GM12878 (cell line): ENCODE results near the gene HLA-F. TPM values are rescaled to one million over a fixed set of nuclear protein-coding genes. Genes with fewer than 3 reads are reported as not detected.

Experiments used
- ATAC-seq: fragments of 200-7000 bp; cut with Tn5 transposase; 3 replicates; pipeline ENCODE4 v1.9.1; 2020; ENCODE audit warnings: mild to moderate bottlenecking, moderate library complexity
- BruUV-seq: library from RNA; stranded (reverse); fragments of 400-500 nt; replicated peaks from 2 replicates; lab custom pipeline; 2021; lab: Mats Ljungman, UMichigan
- CTCF ChIA-PET: fragments of 300-600 bp; sonication (Branson Sonifier 250); formaldehyde crosslinking; extraction: SDS; loops from one replicate; lab custom pipeline; 2021; ENCODE audit warnings: inconsistent platforms; lab: Yijun Ruan, JAX
- POLR2A ChIA-PET: fragments of 350-600 bp; formaldehyde crosslinking; extraction: SDS; loops from one replicate; lab custom pipeline; 2021; ENCODE audit warnings: inconsistent platforms; lab: Charles Lee
- RAD21 ChIA-PET: fragments of 300-600 bp; sonication (Branson Sonifier 250); formaldehyde crosslinking; loops from one replicate; lab custom pipeline; 2023; ENCODE audit warnings: antibody characterized with exemption; ENCODE audit not compliant: unreplicated experiment; lab: Charles Lee
- SMC1A ChIA-PET: fragments of 300-600 bp; sonication (Branson Sonifier 250); formaldehyde crosslinking; loops from one replicate; lab custom pipeline; 2023; ENCODE audit not compliant: unreplicated experiment, uncharacterized antibody; lab: Charles Lee
- DNase-seq: peaks from one replicate; pipeline ENCODE4 v3.0.0-alpha.2; 2011; ENCODE audit warnings: low read depth, low spot score
- FAIRE-seq: peaks from 3 replicates; lab custom pipeline; 2011; peaks lifted over from hg19 to GRCh38; lab: Jason Lieb, UNC
- H2AFZ ChIP-seq: 2 replicates; pipeline ENCODE4 v1.6.0; 2011; ENCODE audit warnings: low read depth, low read length, control low read depth; ENCODE audit not compliant: control insufficient read depth
- H3K27ac ChIP-seq: 2 replicates; pipeline ENCODE4 v1.5.1; 2011; ENCODE audit warnings: control low read depth; ENCODE audit not compliant: control insufficient read depth, insufficient read depth
- H3K27me3 ChIP-seq, 2 experiments: replicated peaks in 1 of 2; 2 replicates each; pipeline versions ENCODE4 v1.6.0 to v1.6.1; 2011; ENCODE audit warnings: low read length in 1 of 2; ENCODE audit not compliant: control insufficient read depth in 2 of 2, insufficient read depth in 2 of 2
- H3K36me3 ChIP-seq, 2 experiments: 2 replicates each; pipeline ENCODE4 v1.5.1; 2011; ENCODE audit warnings: low read length in 1 of 2; ENCODE audit not compliant: control insufficient read depth in 2 of 2, insufficient read depth in 2 of 2
- H3K4me1 ChIP-seq: 2 replicates; pipeline ENCODE4 v1.6.1; 2011; ENCODE audit warnings: mild to moderate bottlenecking, low read length, moderate library complexity, mixed read lengths; ENCODE audit not compliant: control insufficient read depth, insufficient read depth
- H3K4me2 ChIP-seq: 2 replicates; pipeline ENCODE4 v1.6.0; 2011; ENCODE audit warnings: control low read depth; ENCODE audit not compliant: control insufficient read depth, insufficient read depth
- H3K4me3 ChIP-seq: fragments of 200-600 bp; sonication (generic); 2 replicates; pipeline ENCODE4 v1.5.1; 2016
- H3K79me2 ChIP-seq: 2 replicates; pipeline ENCODE4 v1.6.0; 2011; ENCODE audit warnings: low read length; ENCODE audit not compliant: control insufficient read depth, insufficient read depth
- H3K9ac ChIP-seq: 2 replicates; pipeline ENCODE4 v1.8.0; 2011; ENCODE audit warnings: low read length, control low read depth, mixed read lengths; ENCODE audit not compliant: control insufficient read depth, insufficient read depth
- H3K9me3 ChIP-seq: replicated peaks from 3 replicates; pipeline ENCODE4 v1.5.1; 2011; ENCODE audit warnings: mild to moderate bottlenecking, low read length; ENCODE audit not compliant: control insufficient read depth, insufficient read depth
- H4K20me1 ChIP-seq: 2 replicates; pipeline ENCODE4 v1.6.0; 2011; ENCODE audit not compliant: control insufficient read depth, insufficient read depth
- BHLHE40 ChIP-seq, 2 experiments: fragments of 450-650 bp in 1 of 2; IDR thresholded peaks; 2 replicates each; pipeline ENCODE4 v1.6.1; 2011 to 2017; ENCODE audit warnings: low read depth in 2 of 2, borderline replicate concordance in 1 of 2, improper control_type of control experiment in 1 of 2, low read length in 1 of 2, mild to moderate bottlenecking in 1 of 2
- BRCA1 ChIP-seq: IDR thresholded peaks from 2 replicates; pipeline ENCODE4 v1.6.1; 2011; ENCODE audit warnings: low read depth, low read length, improper control_type of control experiment
- CHD2 ChIP-seq: IDR thresholded peaks from 2 replicates; pipeline ENCODE4 v1.6.1; 2011; ENCODE audit warnings: low read depth, low read length, improper control_type of control experiment, borderline replicate concordance
- CREB1 ChIP-seq: IDR thresholded peaks from 2 replicates; pipeline ENCODE4 v1.6.1; 2012; ENCODE audit warnings: low read depth, mild to moderate bottlenecking, inconsistent platforms
- CTCF ChIP-seq, 3 experiments: IDR thresholded peaks in 2 of 3; conservative IDR thresholded peaks in 1 of 3; 2 replicates each; pipeline ENCODE4 v1.5.1; 2011; ENCODE audit warnings: low read depth in 3 of 3, low read length in 3 of 3, mild to moderate bottlenecking in 3 of 3, control low read depth in 2 of 3, moderate library complexity in 2 of 3, inconsistent platforms in 1 of 3, mixed read lengths in 1 of 3; ENCODE audit not compliant: control insufficient read depth in 2 of 3, insufficient read depth in 1 of 3; ENCODE audit errors: extremely low read depth in 1 of 3
- GATAD2B ChIP-seq: fragments of 450-650 bp; conservative IDR thresholded peaks from 2 replicates; pipeline ENCODE4 v1.6.1; 2017; ENCODE audit warnings: low read depth, mild to moderate bottlenecking, moderate library complexity
- NBN ChIP-seq: fragments of 450-650 bp; IDR thresholded peaks from 2 replicates; pipeline ENCODE4 v1.6.1; 2016
- NFYB ChIP-seq: IDR thresholded peaks from 2 replicates; pipeline ENCODE4 v1.6.1; 2011; ENCODE audit warnings: low read depth, mild to moderate bottlenecking, low read length, improper control_type of control experiment, moderate library complexity; ENCODE audit not compliant: insufficient read depth
- PKNOX1 ChIP-seq: fragments of 450-650 bp; IDR thresholded peaks from 2 replicates; pipeline ENCODE4 v1.6.1; 2016; ENCODE audit warnings: mild to moderate bottlenecking
- POLR2A ChIP-seq: IDR thresholded peaks from 2 replicates; pipeline ENCODE4 v1.6.1; 2011; ENCODE audit warnings: low read depth, mild to moderate bottlenecking, low read length
- RFX5 ChIP-seq: IDR thresholded peaks from 2 replicates; pipeline ENCODE4 v1.6.1; 2011; ENCODE audit warnings: low read depth, low read length, improper control_type of control experiment
- SMARCA5 ChIP-seq: fragments of 450-650 bp; IDR thresholded peaks from 2 replicates; pipeline ENCODE4 v1.6.1; 2017; ENCODE audit warnings: mild to moderate bottlenecking
- ZNF207 ChIP-seq: fragments of 450-650 bp; IDR thresholded peaks from 2 replicates; pipeline ENCODE4 v1.6.1; 2014; ENCODE audit warnings: antibody characterized with exemption, mild to moderate bottlenecking, borderline replicate concordance
- ZNF687 ChIP-seq: fragments of 450-650 bp; IDR thresholded peaks from 2 replicates; pipeline ENCODE4 v1.6.1; 2017; ENCODE audit warnings: mild to moderate bottlenecking, moderate library complexity
- WGBS: methylation state at CpG from one replicate; pipeline ENCODE4 v1.1.6; 2016; ENCODE audit warnings: low lambda C conversion rate; ENCODE audit not compliant: insufficient replicate concordance, insufficient coverage; ENCODE audit errors: missing lambda C conversion rate; 5-methylcytosine and 5-hydroxymethylcytosine counted together
- in situ Hi-C: fragments of 300-500 bp; cut with MboI; formaldehyde crosslinking; loops from 9 replicates; pipeline ENCODE4 v1.14.3; 2018; ENCODE audit warnings: mixed read lengths
- intact Hi-C: fragments of 100-400 bp; cut with micrococcal nuclease; formaldehyde crosslinking; loops from one replicate; pipeline ENCODE4 v1.14.2; 2022; ENCODE audit not compliant: unreplicated experiment
- polyA plus RNA-seq, 11 experiments: library from polyadenylated mRNA; depleted of rRNA in 4 of 11; unstranded in 6 of 11; stranded (reverse) in 5 of 11; fragments of >200 nt; fragmentation: Nextera tagmentation in 4 of 11; fragmentation: Illumina TruSeq in 1 of 11; extraction: Ambion mirVana in 4 of 11; extraction: Trizol in 1 of 11; gene quantifications; 1 replicate in 1 of 11; 2 replicates in 10 of 11; pipeline versions ENCODE4 v1.2.1 to v1.2.3, GENCODE V29; 2011 to 2016; ENCODE audit warnings: inconsistent platforms in 2 of 11, missing spikeins in 2 of 11, low read depth in 1 of 11
- total RNA-seq, 4 experiments: library from RNA; depleted of rRNA in 3 of 4; stranded (reverse); fragments of >200 nt in 3 of 4; fragmentation: Illumina TruSeq in 1 of 4; extraction: Trizol in 1 of 4; gene quantifications; 2 replicates each; pipeline versions ENCODE4 v1.2.1 to v1.2.3, GENCODE V29; 2013 to 2021

The HLA-F gene
- total and polyA plus RNA-seq, 10 of the 15 experiments (the other 5 are each of a cell fraction or from before 2014, with no cell fraction given), result 30.1 to 342 (median 145) TPM

- H3K9ac ChIP-seq, result peak overlapping the region; percentile 16; the same call in 1 of the 2 replicates
- BruUV-seq, result no TSS peak
- H3K27me3 ChIP-seq, result no peaks in the 10 kb centered on the region
- peaks cover 5% of the 10 kb centered on the region for H3K79me2 ChIP-seq
- ChIA-PET SMC1A (interaction anchor here (0.6 to 2.9 kb wide), 17 partner anchors 9 to 265 kb away, joined by 3 to 17 read pairs (median 4); no protein-coding TSS in a partner anchor), CTCF (interaction anchor here (0.6 to 8.7 kb wide), 17 partner anchors 10 to 1293 kb away, joined by 3 to 117 read pairs (median 5); partner anchors contain the start of gene POLR1H), RAD21 (interaction anchor here (0.7 to 2.9 kb wide), 12 partner anchors 10 to 101 kb away, joined by 3 to 11 read pairs (median 4); no protein-coding TSS in a partner anchor), POLR2A (interaction anchor here (0.7 to 1.5 kb wide), 12 partner anchors 11 to 294 kb away, joined by 3 to 6 read pairs (median 4); no protein-coding TSS in a partner anchor)
- intact Hi-C loops (no loop called here), in situ Hi-C loops (no loop called here)
- peak overlapping the region; percentile 31 for H2AFZ ChIP-seq
- peaks cover 10% of the 10 kb centered on the region for H3K4me1 ChIP-seq
- peak; percentile 88 for ATAC-seq
- FAIRE-seq, result no peak
- no peaks in the 10 kb centered on the region for H3K36me3 ChIP-seq
- peak overlapping the region; percentile 85 for H3K4me3 ChIP-seq
- 1% methylated on average over 56 of the region's 63 CpGs for WGBS
- H3K4me2 ChIP-seq, result peak overlapping the region; percentile 89
- no peaks in the 10 kb centered on the region for H3K9me3 ChIP-seq
- no peaks in the 10 kb centered on the region for H4K20me1 ChIP-seq
- no peak for DNase-seq
- H3K27ac ChIP-seq, result no peak overlapping the region; the same call in 1 of the 2 replicates
- peak; percentile 17 to 54; a peak in 1 of 4 replicates for TF ChIP-seq BHLHE40 (IDR thresholded peaks at IDR 0.05; ENCODE audit: borderline replicate concordance in 1 of 2, low read depth in 2 of 2, low read length in 1 of 2)
- TF ChIP-seq CHD2, result peak; percentile 49; the same call in 1 of the 2 replicates
- TF ChIP-seq ZNF687, result peak; percentile 63
- 0 out of 2 replicates have a peak, but pooled peaks have one; percentile 24 for TF ChIP-seq SMARCA5
- 0 out of 2 replicates have a peak, but pooled peaks have one; percentile 18 for TF ChIP-seq NBN
- TF ChIP-seq CTCF (IDR thresholded peaks at IDR 0.05 in 2 of 3, conservative IDR thresholded peaks at IDR 0.05 in 1 of 3; ENCODE audit: control insufficient read depth in 2 of 3, extremely low read depth in 1 of 3, insufficient read depth in 1 of 3, low read depth in 3 of 3, low read length in 3 of 3), result no peak
- TF ChIP-seq BRCA1, result no peak
- TF ChIP-seq GATAD2B, result peak; percentile 40; the same call in 1 of the 2 replicates
- peak; percentile 64; the same call in 1 of the 2 replicates for TF ChIP-seq RFX5
- peak; percentile 81 for TF ChIP-seq PKNOX1
- TF ChIP-seq NFYB, result peak; percentile 87
- peak; percentile 44; the same call in 1 of the 2 replicates for TF ChIP-seq ZNF207
- peak; percentile 85 for TF ChIP-seq POLR2A
- no peak for TF ChIP-seq CREB1
These were observed 25.4 kb downstream of the HLA-F start for GRCh38 chr6:29748391-29749307.
